Psoas muscle (tissue), 8 donors: ENCODE results near the gene CSPG4. TPM values are rescaled to one million over a fixed set of nuclear protein-coding genes. Genes with fewer than 3 reads are reported as not detected.
A peak's percentile ranks its signal among the peaks of the same experiment; 100 is the strongest.

Experiments used
- ATAC-seq, 4 donors: fragments of 200-7000 bp; cut with Tn5 transposase; one replicate each; pipeline ENCODE4 v1.9.1; 2020; ENCODE audit warnings: moderate library complexity in 3 of 4, mild to moderate bottlenecking in 2 of 4
- DNase-seq, 2 donors: peaks; one replicate each; pipeline ENCODE4 v3.0.0-alpha.2; 2020
- H3K27ac ChIP-seq: fragments of 200-600 bp; one replicate; pipeline ENCODE4 v1.8.0; 2022
- H3K27me3 ChIP-seq, 3 donors: fragments of 200-600 bp in 1 of 3; one replicate each; pipeline versions ENCODE4 v1.6.1 to v1.8.0; 2013 to 2022; ENCODE audit warnings: low read length in 2 of 3, mild to moderate bottlenecking in 2 of 3, moderate library complexity in 1 of 3; ENCODE audit not compliant: insufficient read depth in 3 of 3
- H3K36me3 ChIP-seq, 2 donors: fragments of 200-600 bp in 1 of 2; one replicate each; pipeline versions ENCODE4 v1.6.1 to v1.8.0; 2013 to 2022; ENCODE audit warnings: low read depth in 1 of 2, mild to moderate bottlenecking in 1 of 2, moderate library complexity in 1 of 2; ENCODE audit not compliant: insufficient read depth in 1 of 2
- H3K4me1 ChIP-seq: fragments of 200-600 bp; one replicate; pipeline ENCODE4 v1.8.0; 2022
- H3K4me3 ChIP-seq: fragments of 200-600 bp; one replicate; pipeline ENCODE4 v1.8.0; 2022; ENCODE audit warnings: mild to moderate bottlenecking
- H3K9me3 ChIP-seq: fragments of 200-600 bp; one replicate; pipeline ENCODE4 v1.8.0; 2022
- WGBS, 3 donors: extraction: QIAGEN DNeasy Blood & Tissue Kit; methylation state at CpG; one replicate each; pipeline versions ENCODE4 v1.1.6 to v1.1.7; 2013; 5-methylcytosine and 5-hydroxymethylcytosine counted together
- intact Hi-C, 2 donors: fragments of 100-400 bp; cut with DNase I; formaldehyde crosslinking; loops; one replicate each; pipeline versions ENCODE4 v1.11.0 to v1.14.2; 2022
- polyA plus RNA-seq, 3 donors: library from polyadenylated mRNA; stranded (reverse); fragments of 200-250 nt; gene quantifications; one replicate each; pipeline ENCODE4 v1.2.3, GENCODE V29; 2013
- total RNA-seq, 4 donors: library from RNA; stranded (reverse); fragmentation: NEBNext Ultra II Directional in 2 of 4; extraction: Animal tissue kit (Norgen Biotek cat#: 25700) in 2 of 4; gene quantifications; one replicate each; pipeline versions ENCODE4 v1.2.1 to v1.2.4, GENCODE V29; 2021 to 2023
- TF ChIP-seq, protein P1 (sequence below): fragments of 200-600 bp; IDR thresholded peaks from one replicate; pipeline ENCODE4 v1.8.0; 2022; ENCODE audit warnings: antibody characterized with exemption
- donor health status: healthy with polysubstance abuse.
- donor health status: DM: no; HTN: no; CAD: no; lungs with moderate emphysema.
- donor health status: Bipolar disorder and iron deficiency.
- donor health status: healthy.
- donor health status: DM: yes; HTN: yes; CAD: no.
- donor health status: DM: no; HTN: no; CAD: no.
- donor health status: DM: no; HTN: no; CAD: no.
- donor health status: DM: yes; HTN: yes; CAD: no.

The CSPG4 gene
- total and polyA plus RNA-seq, 7 donors: 8.1 to 49.5 (median 15.9) TPM

DNA sequence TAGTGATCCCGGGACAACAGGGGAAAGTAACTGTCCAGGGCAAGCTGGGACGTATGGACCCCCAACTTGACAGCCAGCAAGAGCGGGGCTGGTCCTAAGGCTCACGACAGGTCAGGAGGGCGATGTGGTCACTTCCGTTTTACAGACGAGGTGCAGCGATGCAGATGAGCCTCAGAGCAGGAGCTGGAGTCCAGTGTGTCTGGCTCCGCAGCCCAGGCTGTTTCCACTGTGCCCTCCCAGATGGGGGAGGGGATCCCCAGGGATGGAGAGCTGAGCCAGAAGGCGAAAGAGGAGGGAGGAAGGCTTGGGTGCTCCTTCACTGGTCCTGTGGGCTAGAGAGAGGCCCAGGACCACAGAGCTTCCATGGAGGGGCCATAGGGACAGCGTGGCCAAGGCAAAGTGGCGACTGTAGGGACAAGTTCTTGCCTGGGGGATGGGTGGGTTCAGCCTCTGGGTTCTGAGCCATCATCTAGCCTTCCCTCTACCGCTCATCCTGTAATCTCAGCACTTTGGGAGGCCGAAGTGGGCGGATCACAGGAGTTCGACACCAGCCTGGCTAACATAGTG, 59.2 kb downstream of the CSPG4 start:
- H3K9me3 ChIP-seq: no peaks in the 10 kb centered on the region
- peak overlapping the region; percentile 46 for H3K27ac ChIP-seq
- intact Hi-C loops: no loop called here
- TF ChIP-seq, protein P1, sequence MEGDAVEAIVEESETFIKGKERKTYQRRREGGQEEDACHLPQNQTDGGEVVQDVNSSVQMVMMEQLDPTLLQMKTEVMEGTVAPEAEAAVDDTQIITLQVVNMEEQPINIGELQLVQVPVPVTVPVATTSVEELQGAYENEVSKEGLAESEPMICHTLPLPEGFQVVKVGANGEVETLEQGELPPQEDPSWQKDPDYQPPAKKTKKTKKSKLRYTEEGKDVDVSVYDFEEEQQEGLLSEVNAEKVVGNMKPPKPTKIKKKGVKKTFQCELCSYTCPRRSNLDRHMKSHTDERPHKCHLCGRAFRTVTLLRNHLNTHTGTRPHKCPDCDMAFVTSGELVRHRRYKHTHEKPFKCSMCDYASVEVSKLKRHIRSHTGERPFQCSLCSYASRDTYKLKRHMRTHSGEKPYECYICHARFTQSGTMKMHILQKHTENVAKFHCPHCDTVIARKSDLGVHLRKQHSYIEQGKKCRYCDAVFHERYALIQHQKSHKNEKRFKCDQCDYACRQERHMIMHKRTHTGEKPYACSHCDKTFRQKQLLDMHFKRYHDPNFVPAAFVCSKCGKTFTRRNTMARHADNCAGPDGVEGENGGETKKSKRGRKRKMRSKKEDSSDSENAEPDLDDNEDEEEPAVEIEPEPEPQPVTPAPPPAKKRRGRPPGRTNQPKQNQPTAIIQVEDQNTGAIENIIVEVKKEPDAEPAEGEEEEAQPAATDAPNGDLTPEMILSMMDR: no peak
- no peaks in the 10 kb centered on the region for H3K27me3 ChIP-seq
- WGBS, 3 donors: 62 to 77% (median 65%) methylated on average over 16 of the region's 16 CpGs
- ATAC-seq: no peak
- peaks cover 13% of the 10 kb centered on the region for H3K4me1 ChIP-seq
- peaks cover 0 to 10% of the 10 kb centered on the region in 2 donors for H3K36me3 ChIP-seq
- peak overlapping the region; percentile 18 for H3K4me3 ChIP-seq
- DNase-seq: peak in 1 of 2 donors; percentile 55

DNA sequence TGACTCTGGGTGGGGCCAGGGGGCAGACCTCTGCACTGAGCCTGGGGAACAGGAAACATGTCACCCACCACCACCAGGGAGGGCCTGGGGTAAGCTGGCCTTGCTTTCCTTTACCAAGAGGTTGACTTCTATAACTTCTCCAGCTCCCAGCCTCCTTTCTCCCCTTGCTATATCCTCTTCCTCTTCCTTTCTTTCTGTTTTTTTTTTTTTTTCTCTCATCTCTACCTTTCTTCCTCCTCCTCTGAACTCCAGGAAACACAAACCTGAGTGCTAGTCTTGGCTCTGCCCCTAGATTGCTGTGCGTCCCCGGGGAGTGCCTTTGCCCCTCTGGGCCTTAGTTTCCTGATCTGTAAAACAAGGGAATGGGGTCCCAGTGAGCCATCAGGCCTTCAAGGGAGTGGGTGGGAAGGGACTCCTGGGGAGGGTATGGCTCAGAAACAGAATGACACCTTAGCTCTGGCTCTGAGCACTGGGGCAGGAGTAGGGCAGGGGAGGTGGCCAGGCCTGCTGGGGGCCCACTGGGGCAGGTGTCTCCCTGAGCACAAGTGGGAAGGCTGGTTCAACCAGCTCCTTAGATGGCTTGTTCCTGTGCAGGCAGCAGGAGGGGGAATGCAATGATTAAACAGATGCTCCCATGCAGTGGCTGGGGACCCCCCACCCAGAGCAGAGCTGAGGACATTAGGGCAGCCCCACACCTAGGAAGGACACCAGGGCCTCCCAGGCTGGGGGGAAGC, 60.7 kb downstream of the CSPG4 start:
- TF ChIP-seq, protein P1: no peak
- DNase-seq (peak in 1 of 2 donors; percentile 54), ATAC-seq (no peak)
- WGBS, 3 donors: 46 to 56% (median 47%) methylated on average over 2 of the region's 2 CpGs
- Histone ChIP-seq H3K4me3 (peak overlapping the region; percentile 93), H3K27me3 (no peaks in the 10 kb centered on the region), H3K36me3 (peaks cover 0 to 2% of the 10 kb centered on the region in 2 donors), H3K4me1 (peaks cover 13% of the 10 kb centered on the region), H3K9me3 (no peaks in the 10 kb centered on the region), H3K27ac (peak overlapping the region; percentile 38)
- intact Hi-C loops: no loop called here

DNA sequence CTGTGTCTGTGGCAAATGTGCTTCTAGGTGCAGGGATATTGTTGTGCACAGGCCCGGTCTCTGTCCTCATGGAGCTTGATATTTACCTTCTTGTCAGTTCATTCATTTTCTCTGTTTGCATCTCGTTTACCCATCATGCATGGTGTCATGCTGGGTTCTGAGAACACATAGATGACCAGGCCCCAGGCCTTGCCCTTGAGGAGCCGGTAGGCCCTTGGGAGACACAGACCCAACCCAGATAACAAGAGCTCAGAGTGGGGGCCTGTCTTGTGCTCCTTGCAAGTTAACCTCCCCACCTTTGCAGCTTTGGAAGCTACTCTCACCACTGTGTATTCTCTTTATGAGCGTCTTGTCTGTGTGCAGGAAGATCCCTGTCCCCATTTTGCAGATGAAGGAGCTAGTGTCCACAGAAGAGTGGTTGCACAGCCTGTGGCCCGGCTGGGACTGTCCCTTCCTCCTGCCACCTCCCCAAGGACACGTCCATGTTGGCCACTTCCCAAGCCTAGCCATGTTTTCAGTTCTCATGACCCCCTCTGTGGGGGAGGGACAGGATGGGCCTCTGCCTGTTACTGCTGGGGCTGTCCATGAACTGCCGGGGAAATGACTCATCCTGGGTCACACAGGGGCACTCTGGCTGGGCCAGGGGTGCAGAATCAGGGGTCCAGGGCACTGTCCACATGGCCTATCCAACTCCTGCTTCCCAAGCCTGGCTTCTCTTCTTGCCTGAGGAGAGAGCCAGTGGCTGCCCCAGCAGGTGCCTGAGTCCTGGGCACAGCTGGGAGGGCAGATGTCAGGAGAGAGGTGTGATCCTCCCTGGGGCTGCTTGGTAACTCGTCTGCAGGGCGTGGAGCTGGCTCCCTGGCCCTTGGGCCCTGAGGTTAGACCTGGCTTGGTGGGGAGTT, 61.5 kb downstream of the CSPG4 start:
- 40 to 48% (median 41%) methylated on average over 9 of the region's 9 CpGs for WGBS, 3 donors
- no peaks in the 10 kb centered on the region for H3K9me3 ChIP-seq
- H3K27me3 ChIP-seq: no peaks in the 10 kb centered on the region
- intact Hi-C loops: no loop called here
- H3K27ac ChIP-seq: peak overlapping the region; percentile 38
- DNase-seq (peak; percentile 63 to 75), ATAC-seq (peak in 2 of 4 donors; percentile 7 to 16)
- peak overlapping the region; percentile 93 for H3K4me3 ChIP-seq
- H3K4me1 ChIP-seq: peaks cover 15% of the 10 kb centered on the region
- no peaks in the 10 kb centered on the region for H3K36me3 ChIP-seq
- TF ChIP-seq, protein P1: no peak

DNA sequence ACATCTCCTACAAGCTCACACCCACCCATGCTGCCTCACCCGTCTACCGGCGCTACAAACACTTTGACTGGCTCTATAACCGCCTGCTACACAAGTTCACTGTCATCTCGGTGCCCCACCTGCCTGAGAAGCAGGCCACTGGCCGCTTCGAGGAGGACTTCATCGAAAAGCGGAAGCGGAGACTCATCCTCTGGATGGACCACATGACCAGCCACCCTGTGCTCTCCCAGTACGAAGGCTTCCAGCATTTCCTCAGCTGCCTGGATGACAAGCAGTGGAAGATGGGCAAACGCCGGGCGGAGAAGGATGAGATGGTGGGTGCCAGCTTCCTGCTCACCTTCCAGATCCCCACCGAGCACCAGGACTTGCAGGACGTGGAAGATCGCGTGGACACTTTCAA, 62.8 kb downstream of the CSPG4 start:
- H3K4me1 ChIP-seq: peaks cover 15% of the 10 kb centered on the region
- ATAC-seq (no peak), DNase-seq (no peak)
- no peak overlapping the region for H3K27ac ChIP-seq
- 84 to 93% (median 88%) methylated on average over 18 of the region's 18 CpGs for WGBS, 3 donors
- peak overlapping the region; percentile 93 for H3K4me3 ChIP-seq
- H3K36me3 ChIP-seq: no peaks in the 10 kb centered on the region
- TF ChIP-seq, protein P1: no peak
- intact Hi-C loops: no loop called here
- no peaks in the 10 kb centered on the region for H3K27me3 ChIP-seq
- H3K9me3 ChIP-seq: no peaks in the 10 kb centered on the region
